Loucy (cell line): ENCODE measurements around the gene FBXO9.

ENCODE experiments used
- H2AFZ ChIP-seq: fragments of 200-600 bp; sonication (generic); 2 replicates; pipeline ENCODE4 v1.6.0; 2016; ENCODE audit warnings: antibody characterized with exemption, mild to moderate bottlenecking, low read length, moderate library complexity
- H3F3A ChIP-seq: fragments of 200-600 bp; 2 replicates; pipeline ENCODE4 v1.6.0; 2016; ENCODE audit warnings: antibody characterized with exemption, low read depth, mild to moderate bottlenecking
- H3K27me3 ChIP-seq: fragments of 200-600 bp; sonication (generic); 2 replicates; pipeline ENCODE4 v1.6.1; 2014; ENCODE audit warnings: low read length, mild to moderate bottlenecking; ENCODE audit not compliant: insufficient read depth, poor library complexity, severe bottlenecking
- H3K36me3 ChIP-seq: fragments of 200-600 bp; sonication (generic); 2 replicates; pipeline ENCODE4 v1.6.1; 2016; ENCODE audit warnings: low read length; ENCODE audit not compliant: insufficient read depth
- H3K4me1 ChIP-seq: fragments of 200-600 bp; sonication (generic); 2 replicates; pipeline ENCODE4 v1.5.1; 2014; ENCODE audit warnings: low read length, mild to moderate bottlenecking; ENCODE audit not compliant: insufficient read depth, poor library complexity, severe bottlenecking
- H3K4me2 ChIP-seq: fragments of 200-600 bp; sonication (generic); 2 replicates; pipeline ENCODE4 v1.6.0; 2014; ENCODE audit warnings: antibody characterized with exemption, low read length, low read depth, mild to moderate bottlenecking; ENCODE audit not compliant: poor library complexity, severe bottlenecking
- H3K4me3 ChIP-seq: fragments of 200-600 bp; sonication (generic); 2 replicates; pipeline ENCODE4 v1.5.1; 2014; ENCODE audit warnings: low read length, mild to moderate bottlenecking, mixed read lengths; ENCODE audit not compliant: poor library complexity, severe bottlenecking
- H3K79me2 ChIP-seq: fragments of 200-600 bp; sonication (generic); 2 replicates; pipeline ENCODE4 v1.6.1; 2014; ENCODE audit warnings: low read length; ENCODE audit not compliant: insufficient read depth
- H3K9ac ChIP-seq: fragments of 200-600 bp; sonication (generic); 2 replicates; pipeline ENCODE4 v1.6.0; 2014; ENCODE audit warnings: mild to moderate bottlenecking, low read depth, low read length, moderate library complexity; ENCODE audit not compliant: poor library complexity, severe bottlenecking
- H3K9me2 ChIP-seq: fragments of 200-600 bp; sonication (generic); replicated peaks from 2 replicates; pipeline ENCODE4 v1.6.1; 2016; ENCODE audit warnings: low read depth, low read length, mixed read lengths
- H3K9me3 ChIP-seq: fragments of 200-600 bp; sonication (generic); 2 replicates; pipeline ENCODE4 v1.6.1; 2014; ENCODE audit warnings: mild to moderate bottlenecking, antibody characterized with exemption, low read length, low read depth; ENCODE audit not compliant: insufficient read depth
- H4K20me1 ChIP-seq: fragments of 200-600 bp; sonication (generic); 2 replicates; pipeline ENCODE4 v1.6.0; 2014; ENCODE audit warnings: antibody characterized with exemption, low read length, mild to moderate bottlenecking; ENCODE audit not compliant: insufficient read depth, poor library complexity, severe bottlenecking
- EZH2phosphoT487 ChIP-seq: fragments of 200-600 bp; IDR thresholded peaks from 2 replicates; pipeline ENCODE4 v1.6.1; 2018; ENCODE audit warnings: antibody characterized with exemption, mild to moderate bottlenecking, moderate library complexity, borderline replicate concordance
- TF ChIP-seq, protein P1 (sequence below): fragments of 200-600 bp; sonication (generic); conservative IDR thresholded peaks from 2 replicates; pipeline ENCODE4 v1.5.1; 2014; ENCODE audit warnings: mild to moderate bottlenecking, antibody characterized with exemption, low read length

Gene FBXO9

DNA sequence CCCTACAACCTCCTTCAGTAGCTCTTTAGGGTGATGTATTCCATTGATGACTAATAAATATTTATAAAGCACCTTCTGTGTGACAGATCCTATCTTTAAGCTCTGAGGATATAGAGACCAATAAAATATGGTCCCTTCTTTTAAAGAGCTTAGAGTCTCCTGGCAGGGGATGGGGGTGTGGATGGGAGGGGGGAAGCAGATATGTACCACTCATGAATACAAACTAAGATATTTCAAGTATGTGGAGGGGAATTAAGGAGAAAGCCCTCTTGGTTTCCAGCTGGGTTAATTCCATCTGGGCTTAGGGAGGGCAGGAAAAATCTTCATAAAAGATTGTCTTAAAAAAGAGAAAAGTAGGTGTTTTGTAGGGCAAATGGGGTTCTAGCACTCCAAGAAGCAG, 21.6 kb upstream of the FBXO9 start:
- Histone ChIP-seq H3K9me3 (no peaks in the 10 kb centered on the region), H3K4me3 (no peak overlapping the region), H3K9ac (no peak overlapping the region), H3K79me2 (no peaks in the 10 kb centered on the region), H3F3A (no peaks in the 10 kb centered on the region), H3K27me3 (no peaks in the 10 kb centered on the region), H3K4me1 (peaks cover 7% of the 10 kb centered on the region), H3K4me2 (no peak overlapping the region), H2AFZ (no peak overlapping the region), H3K36me3 (peaks cover 21% of the 10 kb centered on the region; the same call in 1 of the 2 replicates), H4K20me1 (peaks cover 8% of the 10 kb centered on the region), H3K9me2 (no peaks in the 10 kb centered on the region)
- no peak for TF ChIP-seq EZH2phosphoT487
- TF ChIP-seq, protein P1, sequence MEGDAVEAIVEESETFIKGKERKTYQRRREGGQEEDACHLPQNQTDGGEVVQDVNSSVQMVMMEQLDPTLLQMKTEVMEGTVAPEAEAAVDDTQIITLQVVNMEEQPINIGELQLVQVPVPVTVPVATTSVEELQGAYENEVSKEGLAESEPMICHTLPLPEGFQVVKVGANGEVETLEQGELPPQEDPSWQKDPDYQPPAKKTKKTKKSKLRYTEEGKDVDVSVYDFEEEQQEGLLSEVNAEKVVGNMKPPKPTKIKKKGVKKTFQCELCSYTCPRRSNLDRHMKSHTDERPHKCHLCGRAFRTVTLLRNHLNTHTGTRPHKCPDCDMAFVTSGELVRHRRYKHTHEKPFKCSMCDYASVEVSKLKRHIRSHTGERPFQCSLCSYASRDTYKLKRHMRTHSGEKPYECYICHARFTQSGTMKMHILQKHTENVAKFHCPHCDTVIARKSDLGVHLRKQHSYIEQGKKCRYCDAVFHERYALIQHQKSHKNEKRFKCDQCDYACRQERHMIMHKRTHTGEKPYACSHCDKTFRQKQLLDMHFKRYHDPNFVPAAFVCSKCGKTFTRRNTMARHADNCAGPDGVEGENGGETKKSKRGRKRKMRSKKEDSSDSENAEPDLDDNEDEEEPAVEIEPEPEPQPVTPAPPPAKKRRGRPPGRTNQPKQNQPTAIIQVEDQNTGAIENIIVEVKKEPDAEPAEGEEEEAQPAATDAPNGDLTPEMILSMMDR = no peak

DNA sequence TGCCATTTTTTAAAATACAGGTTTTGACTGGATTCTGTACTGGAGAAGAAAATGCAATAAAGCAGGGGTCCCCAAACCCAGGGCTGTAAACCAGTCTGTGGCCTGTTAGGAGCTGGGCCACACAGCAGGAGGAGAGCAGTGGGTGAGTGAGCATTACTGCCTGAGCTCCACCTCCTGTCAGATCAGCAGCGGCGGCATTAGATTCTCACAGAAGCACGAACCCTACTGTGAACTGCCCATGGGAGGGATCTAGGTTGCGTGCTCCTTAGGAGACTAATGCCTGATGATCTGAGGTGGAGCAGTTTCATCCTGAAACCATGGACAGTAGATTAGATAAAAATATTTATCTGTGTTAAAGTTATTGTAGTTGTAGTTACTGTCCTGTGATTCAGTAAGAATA, 21.1 kb upstream of the FBXO9 start:
- Histone ChIP-seq H3K9me3 (no peaks in the 10 kb centered on the region), H2AFZ (no peak overlapping the region), H3K4me1 (peaks cover 12% of the 10 kb centered on the region), H3K4me2 (no peak overlapping the region), H4K20me1 (peaks cover 13% of the 10 kb centered on the region), H3K79me2 (no peaks in the 10 kb centered on the region), H3K9me2 (no peaks in the 10 kb centered on the region), H3K9ac (no peak overlapping the region), H3F3A (no peaks in the 10 kb centered on the region), H3K36me3 (peaks cover 21% of the 10 kb centered on the region; the same call in 1 of the 2 replicates), H3K27me3 (no peaks in the 10 kb centered on the region), H3K4me3 (no peak overlapping the region)
- no peak for TF ChIP-seq EZH2phosphoT487
- TF ChIP-seq, protein P1 = no peak

DNA sequence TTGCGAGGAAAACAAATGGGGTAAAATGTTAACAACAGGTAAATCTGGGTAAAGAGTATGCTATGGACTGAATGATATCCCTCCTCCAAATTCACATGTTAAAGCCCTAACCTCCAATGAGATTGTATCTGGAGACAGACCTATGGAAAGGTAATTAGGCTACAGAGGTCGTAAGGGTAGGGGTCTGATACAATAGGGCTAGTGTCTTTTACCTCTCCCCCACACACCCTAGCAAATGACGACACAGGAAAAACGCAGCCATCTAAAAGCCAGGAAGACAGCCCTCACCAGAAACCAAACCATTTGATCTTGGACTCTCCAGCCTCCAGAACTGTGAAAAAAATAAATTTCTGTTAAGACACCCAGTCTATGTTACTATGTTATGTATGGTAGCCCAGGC, 20.6 kb upstream of the FBXO9 start:
- no peaks in the 10 kb centered on the region for H3K9me3 ChIP-seq
- H3K27me3 ChIP-seq = no peaks in the 10 kb centered on the region
- no peak overlapping the region for H3K4me3 ChIP-seq
- peaks cover 14% of the 10 kb centered on the region for H3K4me1 ChIP-seq
- H3F3A ChIP-seq = no peaks in the 10 kb centered on the region
- no peak overlapping the region for H3K4me2 ChIP-seq
- no peak overlapping the region for H3K9ac ChIP-seq
- TF ChIP-seq EZH2phosphoT487 = no peak
- TF ChIP-seq, protein P1 = no peak
- peaks cover 17% of the 10 kb centered on the region; the same call in 1 of the 2 replicates for H3K36me3 ChIP-seq
- H2AFZ ChIP-seq = no peak overlapping the region
- H4K20me1 ChIP-seq = peaks cover 14% of the 10 kb centered on the region
- H3K79me2 ChIP-seq = no peaks in the 10 kb centered on the region
- no peaks in the 10 kb centered on the region for H3K9me2 ChIP-seq
